ENCODE measurements around the gene DNAAF8. TPM values are rescaled to one million over a fixed set of nuclear protein-coding genes. Genes with fewer than 3 reads are reported as not detected.

Gene DNAAF8
- total and polyA plus RNA-seq, 2 of the 4 experiments (the other 2 are of a cell fraction) = 0.54 to 1.7 TPM

DNA sequence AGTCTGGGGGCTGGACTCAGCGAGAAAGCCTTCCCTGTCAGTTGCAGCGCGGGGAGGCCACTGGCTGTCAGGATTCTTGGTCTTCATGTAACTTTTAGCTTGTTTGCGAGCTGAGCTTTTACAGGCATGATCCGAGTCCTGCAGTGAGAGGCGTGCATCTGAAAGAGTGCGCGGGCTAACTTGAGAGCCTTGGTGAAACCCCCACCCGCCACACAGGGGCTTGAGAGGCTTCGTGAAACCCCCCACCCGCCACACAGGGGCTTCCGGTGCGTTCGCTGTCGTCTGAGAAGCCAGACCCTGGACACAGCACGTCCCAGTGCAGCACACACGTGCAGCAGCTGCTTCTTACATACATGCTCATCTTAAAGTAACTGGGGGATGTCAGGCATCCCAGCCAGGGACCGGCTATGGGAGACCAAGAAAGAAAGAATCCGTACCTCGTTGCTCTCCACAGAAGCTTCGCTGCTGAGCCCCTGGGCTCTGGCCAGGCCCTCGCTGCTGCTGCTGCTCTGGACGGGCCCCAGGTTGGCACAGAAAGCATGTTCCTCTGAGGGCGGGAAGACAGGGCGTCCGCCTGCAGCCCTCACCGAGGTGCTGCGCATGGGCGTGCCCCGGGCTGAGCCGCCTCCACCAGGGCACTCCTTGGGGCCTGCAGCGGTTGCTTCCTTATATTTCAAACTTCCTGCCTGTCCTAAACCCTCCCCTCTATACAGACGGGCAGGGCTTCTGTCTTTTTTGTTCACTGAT, 33.2 kb upstream of the DNAAF8 start:
- Histone ChIP-seq H2AK9ac (replicated peaks; ENCODE audit: low read depth, low read length, poor library complexity) (no peak overlapping the region), H3K27me3 (ENCODE audit: control insufficient read depth, insufficient read depth, low read length) (no peaks in the 10 kb centered on the region), H2BK15ac (ENCODE audit: low read depth, low read length) (no peak overlapping the region), H2BK5ac (ENCODE audit: low read depth, low read length, poor library complexity, severe bottlenecking) (no peak overlapping the region), H3K14ac (replicated peaks; ENCODE audit: low read depth, low read length) (no peak overlapping the region), H3K9ac (ENCODE audit: low read depth, low read length) (no peak overlapping the region), H2BK20ac (ENCODE audit: low read depth, low read length) (no peak overlapping the region), H2AFZ (replicated peaks; ENCODE audit: low read length, poor library complexity) (no peak overlapping the region), H2BK120ac (ENCODE audit: low read depth, low read length) (no peak overlapping the region), H3K23ac (ENCODE audit: low read depth, low read length) (no peak overlapping the region), H3K79me1 (ENCODE audit: low read depth in 1 of 2, low read length in 2 of 2) (peaks cover 0 to 7% of the 10 kb centered on the region in 2 experiments; a peak in 1 of 4 replicates), H4K8ac (ENCODE audit: low read depth in 2 of 2, low read length in 2 of 2) (no peak overlapping the region), H3K56ac (ENCODE audit: extremely low read depth, insufficient read depth, low read length) (no peak overlapping the region), H3K4me3 (ENCODE audit: insufficient read depth, low read depth, low read length) (no peak overlapping the region), H3K36me3 (ENCODE audit: control insufficient read depth, insufficient read depth, low read length) (peaks cover 64% of the 10 kb centered on the region), H3K9me3 (ENCODE audit: control insufficient read depth, insufficient read depth, low read length) (no peaks in the 10 kb centered on the region), H4K91ac (ENCODE audit: insufficient read depth, low read depth, low read length) (no peak overlapping the region), H3K9me1 (ENCODE audit: insufficient read depth, low read length) (0 out of 2 replicates have a peak, but pooled peaks cover 3% of the 10 kb centered on the region), H3K4me1 (ENCODE audit: control insufficient read depth, insufficient read depth, low read length) (no peaks in the 10 kb centered on the region), H3K4me2 (ENCODE audit: low read depth, low read length) (no peak overlapping the region), H4K20me1 (ENCODE audit: insufficient read depth, low read length) (0 out of 2 replicates have a peak, but pooled peaks cover 3% of the 10 kb centered on the region), H2AK5ac (ENCODE audit: low read depth, low read length) (no peak overlapping the region), H4K5ac (ENCODE audit: low read depth, low read length) (no peak overlapping the region), H3K27ac (ENCODE audit: insufficient read depth, low read length) (no peak overlapping the region), H3K4ac (ENCODE audit: low read depth, low read length) (no peak overlapping the region), H3K18ac (ENCODE audit: low read depth, low read length) (no peak overlapping the region)
- ChIA-PET POLR2A (ENCODE audit: unreplicated experiment) (no interaction called here), CTCF (no interaction called here)
- BruUV-seq (replicated peaks) = no TSS peak
- ATAC-seq (ENCODE audit: low read depth) = no peak
- dilution Hi-C loops (cut with HindIII; ENCODE audit: low sequenced_read_pairs, unreplicated experiment) (no loop called here), intact Hi-C loops (cut with micrococcal nuclease) (no loop called here), in situ Hi-C loops (cut with MboI; ENCODE audit: low sequenced_read_pairs) (no loop called here)
- TF ChIP-seq FOS (IDR thresholded peaks at IDR 0.05; ENCODE audit: low read depth, low read length) (no peak), MAZ (IDR thresholded peaks at IDR 0.05; ENCODE audit: borderline replicate concordance, low read depth, low read length) (no peak), SMC3 (IDR thresholded peaks at IDR 0.05; ENCODE audit: low read depth, low read length) (no peak), BHLHE40 (IDR thresholded peaks at IDR 0.05; ENCODE audit: low read depth, low read length) (no peak), MAFK (IDR thresholded peaks at IDR 0.05; ENCODE audit: low read depth, low read length) (no peak), CHD1 (IDR thresholded peaks at IDR 0.05; ENCODE audit: low read depth, low read length) (no peak), RAD21 (IDR thresholded peaks at IDR 0.05; ENCODE audit: low read length) (no peak), RCOR1 (IDR thresholded peaks at IDR 0.05; ENCODE audit: insufficient replicate concordance, low read length) (no peak), NFE2L2 (IDR thresholded peaks at IDR 0.05; ENCODE audit: low read depth, low read length) (no peak), CEBPB (IDR thresholded peaks at IDR 0.05; ENCODE audit: low read depth, low read length) (no peak), MXI1 (IDR thresholded peaks at IDR 0.05; ENCODE audit: borderline replicate concordance, low read depth, low read length) (no peak), RFX5 (IDR thresholded peaks at IDR 0.05; ENCODE audit: low read depth, low read length) (no peak), POLR2A (IDR thresholded peaks at IDR 0.05; ENCODE audit: low read depth, low read length) (no peak)
- TF ChIP-seq, protein P1, sequence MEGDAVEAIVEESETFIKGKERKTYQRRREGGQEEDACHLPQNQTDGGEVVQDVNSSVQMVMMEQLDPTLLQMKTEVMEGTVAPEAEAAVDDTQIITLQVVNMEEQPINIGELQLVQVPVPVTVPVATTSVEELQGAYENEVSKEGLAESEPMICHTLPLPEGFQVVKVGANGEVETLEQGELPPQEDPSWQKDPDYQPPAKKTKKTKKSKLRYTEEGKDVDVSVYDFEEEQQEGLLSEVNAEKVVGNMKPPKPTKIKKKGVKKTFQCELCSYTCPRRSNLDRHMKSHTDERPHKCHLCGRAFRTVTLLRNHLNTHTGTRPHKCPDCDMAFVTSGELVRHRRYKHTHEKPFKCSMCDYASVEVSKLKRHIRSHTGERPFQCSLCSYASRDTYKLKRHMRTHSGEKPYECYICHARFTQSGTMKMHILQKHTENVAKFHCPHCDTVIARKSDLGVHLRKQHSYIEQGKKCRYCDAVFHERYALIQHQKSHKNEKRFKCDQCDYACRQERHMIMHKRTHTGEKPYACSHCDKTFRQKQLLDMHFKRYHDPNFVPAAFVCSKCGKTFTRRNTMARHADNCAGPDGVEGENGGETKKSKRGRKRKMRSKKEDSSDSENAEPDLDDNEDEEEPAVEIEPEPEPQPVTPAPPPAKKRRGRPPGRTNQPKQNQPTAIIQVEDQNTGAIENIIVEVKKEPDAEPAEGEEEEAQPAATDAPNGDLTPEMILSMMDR (conservative IDR thresholded peaks at IDR 0.05; ENCODE audit: low read depth, low read length) = no peak
- TF ChIP-seq, protein P2, sequence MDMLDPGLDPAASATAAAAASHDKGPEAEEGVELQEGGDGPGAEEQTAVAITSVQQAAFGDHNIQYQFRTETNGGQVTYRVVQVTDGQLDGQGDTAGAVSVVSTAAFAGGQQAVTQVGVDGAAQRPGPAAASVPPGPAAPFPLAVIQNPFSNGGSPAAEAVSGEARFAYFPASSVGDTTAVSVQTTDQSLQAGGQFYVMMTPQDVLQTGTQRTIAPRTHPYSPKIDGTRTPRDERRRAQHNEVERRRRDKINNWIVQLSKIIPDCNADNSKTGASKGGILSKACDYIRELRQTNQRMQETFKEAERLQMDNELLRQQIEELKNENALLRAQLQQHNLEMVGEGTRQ (IDR thresholded peaks at IDR 0.05; ENCODE audit: low read depth, low read length) = no peak
- TF ChIP-seq, protein P3, sequence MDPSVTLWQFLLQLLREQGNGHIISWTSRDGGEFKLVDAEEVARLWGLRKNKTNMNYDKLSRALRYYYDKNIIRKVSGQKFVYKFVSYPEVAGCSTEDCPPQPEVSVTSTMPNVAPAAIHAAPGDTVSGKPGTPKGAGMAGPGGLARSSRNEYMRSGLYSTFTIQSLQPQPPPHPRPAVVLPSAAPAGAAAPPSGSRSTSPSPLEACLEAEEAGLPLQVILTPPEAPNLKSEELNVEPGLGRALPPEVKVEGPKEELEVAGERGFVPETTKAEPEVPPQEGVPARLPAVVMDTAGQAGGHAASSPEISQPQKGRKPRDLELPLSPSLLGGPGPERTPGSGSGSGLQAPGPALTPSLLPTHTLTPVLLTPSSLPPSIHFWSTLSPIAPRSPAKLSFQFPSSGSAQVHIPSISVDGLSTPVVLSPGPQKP (IDR thresholded peaks at IDR 0.05; ENCODE audit: borderline replicate concordance, low read depth, low read length) = no peak
- 93% methylated on average over 11 of the region's 33 CpGs; no CpG with 5 or more reads in 1 of the 2 experiments for WGBS, 2 experiments (ENCODE audit: extremely low coverage in 2 of 2, insufficient read length in 1 of 2)
- no peak for DNase-seq

All from IMR-90 (cell line).